ENCODE measurements around the gene LPO.

Gene LPO

GRCh38 chr17:58275417-58275816 lies 37.0 kb downstream of the LPO start:
- in situ Hi-C loops (cut with HindIII; ENCODE audit: low sequenced_read_pairs) = no loop called here

DNA sequence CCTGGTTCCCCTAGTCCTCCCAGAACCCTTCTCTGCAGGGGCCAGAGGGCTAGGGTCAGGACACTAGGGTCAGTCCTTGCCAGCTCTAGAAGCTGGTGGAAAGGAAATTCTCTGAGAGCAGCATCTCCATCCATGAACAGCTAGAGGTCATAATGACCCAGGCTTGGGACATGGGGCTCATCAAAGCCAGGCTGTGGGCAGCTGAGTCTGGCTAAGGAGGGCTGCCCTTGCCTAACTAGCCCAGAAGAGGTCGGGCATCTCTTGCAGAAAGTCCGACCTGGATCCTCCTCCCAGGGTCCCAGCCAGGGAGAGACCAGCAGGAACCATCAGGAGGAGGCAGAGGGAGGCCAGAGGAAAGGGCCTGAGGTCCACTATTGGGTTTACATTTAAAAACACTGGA lies 38.0 kb downstream of the LPO start:
- in situ Hi-C loops (cut with HindIII; ENCODE audit: low sequenced_read_pairs) = no loop called here

DNA sequence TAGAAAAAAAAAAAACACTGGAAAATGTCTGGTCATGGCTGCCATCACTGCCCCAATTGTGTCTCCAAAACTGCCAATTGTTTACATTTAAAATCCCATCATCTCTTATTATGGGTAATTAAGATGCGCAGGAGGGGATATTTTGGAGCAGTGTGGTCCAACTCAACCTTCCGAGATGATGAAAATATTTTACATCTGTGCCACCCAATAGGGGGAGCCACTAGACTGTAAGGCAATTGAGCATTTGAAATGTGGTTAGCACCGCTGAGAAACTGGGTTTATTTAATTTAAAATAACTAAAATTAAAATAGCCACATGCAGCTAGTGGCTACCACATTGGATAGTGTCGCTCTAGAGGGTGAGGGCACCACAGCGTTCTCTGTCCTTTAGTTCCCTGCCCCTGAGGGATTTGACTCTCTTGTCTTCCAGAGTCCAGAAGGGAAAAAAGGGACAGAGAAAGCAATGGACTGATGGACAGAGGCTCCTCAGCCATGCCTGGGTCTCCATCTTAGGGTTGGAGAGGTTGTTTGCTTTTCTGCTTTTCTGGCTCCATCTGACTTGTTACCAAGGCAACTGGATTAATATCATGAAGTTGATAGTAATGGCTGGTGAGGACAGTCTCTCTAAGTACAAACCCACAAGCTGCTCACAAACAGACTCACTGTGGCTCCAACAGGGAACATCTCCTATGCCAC lies 38.9 kb downstream of the LPO start:
- in situ Hi-C loops (cut with HindIII; ENCODE audit: low sequenced_read_pairs) = no loop called here

GRCh38 chr17:58277802-58278595 lies 39.6 kb downstream of the LPO start:
- in situ Hi-C loops (cut with HindIII; ENCODE audit: low sequenced_read_pairs) = no loop called here

DNA sequence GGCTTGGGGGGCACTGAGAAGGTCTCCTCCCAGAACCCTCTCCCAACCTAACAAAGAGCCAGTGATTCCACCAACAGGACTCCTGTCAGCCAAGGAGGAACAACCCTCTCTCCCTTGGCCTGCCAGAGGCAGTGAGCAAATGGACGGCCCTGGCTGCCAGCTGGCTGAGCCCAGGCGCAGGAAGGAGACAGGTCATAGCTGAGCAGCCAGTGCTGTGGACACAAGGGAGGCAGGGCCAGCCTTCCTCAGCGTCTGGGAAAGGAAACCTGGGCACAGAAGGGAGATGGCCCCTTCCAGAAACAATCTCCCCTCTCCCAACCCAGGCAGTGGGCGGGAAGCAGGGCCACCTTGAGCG lies 40.3 kb downstream of the LPO start:
- in situ Hi-C loops (cut with HindIII; ENCODE audit: low sequenced_read_pairs) = no loop called here

- in situ Hi-C loops (cut with HindIII; ENCODE audit: low sequenced_read_pairs) = no loop called here
These were observed 40.8 kb downstream of the LPO start for GRCh38 chr17:58279016-58279711.

DNA sequence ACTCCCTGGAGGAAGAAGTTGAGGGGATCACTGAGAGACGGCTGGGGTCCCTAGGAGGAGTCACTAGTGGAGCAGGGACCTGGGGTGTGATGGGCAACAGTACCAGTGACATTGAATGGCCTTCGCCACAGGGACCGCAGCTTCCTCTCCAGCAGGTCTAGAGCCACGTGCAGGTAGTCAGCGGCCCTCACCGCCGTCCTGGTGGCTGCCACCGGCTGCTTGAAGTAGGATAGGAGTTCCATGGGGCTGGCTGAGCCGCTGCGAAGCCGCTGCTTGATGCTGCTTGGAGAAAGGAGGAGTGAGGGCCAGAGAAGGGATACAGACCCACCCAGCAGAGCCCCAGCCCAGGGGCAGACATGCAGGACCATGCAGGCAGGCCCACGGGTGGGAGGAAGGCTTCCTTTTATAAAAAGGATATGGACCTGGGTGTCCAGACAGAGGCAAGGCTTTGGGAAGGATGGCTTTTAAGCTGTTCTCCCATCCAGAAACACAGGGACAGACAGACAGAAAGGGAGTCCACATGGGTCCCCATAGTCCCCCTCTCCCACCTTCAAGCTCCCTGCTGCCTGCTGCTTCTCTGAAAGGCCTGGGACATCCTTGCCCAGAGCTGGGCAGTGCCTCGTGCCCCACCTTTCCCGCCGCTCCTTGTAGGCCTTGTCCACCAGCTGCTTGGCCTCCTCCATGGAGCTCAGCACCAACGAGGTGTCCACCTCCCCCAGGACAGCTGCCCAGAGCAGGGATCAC lies 41.5 kb downstream of the LPO start:
- in situ Hi-C loops (cut with HindIII; ENCODE audit: low sequenced_read_pairs) = no loop called here

- in situ Hi-C loops (cut with HindIII; ENCODE audit: low sequenced_read_pairs) = no loop called here
These were observed 42.3 kb downstream of the LPO start, which contains the start of gene MPO for GRCh38 chr17:58280480-58281217. TSS of gene MPO (minus strand) at chr17:58280935. CDS start at chr17:58280758, 177 bp downstream.

GRCh38 chr17:58281511-58282011 lies 43.2 kb downstream of the LPO start:
- in situ Hi-C loops (cut with HindIII; ENCODE audit: low sequenced_read_pairs) = no loop called here

DNA sequence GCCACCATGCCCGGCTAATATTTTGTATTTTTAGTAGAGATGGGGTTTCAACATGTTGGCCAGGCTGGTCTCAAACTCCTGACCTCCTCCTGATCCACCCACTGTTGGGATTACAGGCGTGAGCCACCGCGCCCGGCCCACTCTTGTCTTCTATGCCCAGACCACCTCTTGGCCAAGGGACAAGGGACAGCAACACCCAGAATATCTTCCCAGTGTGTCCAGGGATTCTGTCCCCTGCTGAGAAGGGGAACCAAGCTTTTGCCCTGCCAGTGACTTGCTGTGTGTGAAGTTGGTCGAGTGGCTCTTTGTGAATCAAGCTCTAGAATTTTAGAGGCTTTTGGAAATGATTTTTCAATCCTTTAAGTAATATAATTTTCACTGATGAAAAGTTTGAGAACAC lies 44.1 kb downstream of the LPO start:
- in situ Hi-C loops (cut with HindIII; ENCODE audit: low sequenced_read_pairs) = no loop called here

GRCh38 chr17:58283674-58284612 lies 45.6 kb downstream of the LPO start:
- in situ Hi-C loops (cut with HindIII; ENCODE audit: low sequenced_read_pairs) = no loop called here

- in situ Hi-C loops (cut with HindIII; ENCODE audit: low sequenced_read_pairs) = loop anchor here (5.0 kb wide), 2 partner anchors 33 to 97 kb away; no protein-coding TSS in a partner anchor
These were observed 46.4 kb downstream of the LPO start for GRCh38 chr17:58284613-58285421.

DNA sequence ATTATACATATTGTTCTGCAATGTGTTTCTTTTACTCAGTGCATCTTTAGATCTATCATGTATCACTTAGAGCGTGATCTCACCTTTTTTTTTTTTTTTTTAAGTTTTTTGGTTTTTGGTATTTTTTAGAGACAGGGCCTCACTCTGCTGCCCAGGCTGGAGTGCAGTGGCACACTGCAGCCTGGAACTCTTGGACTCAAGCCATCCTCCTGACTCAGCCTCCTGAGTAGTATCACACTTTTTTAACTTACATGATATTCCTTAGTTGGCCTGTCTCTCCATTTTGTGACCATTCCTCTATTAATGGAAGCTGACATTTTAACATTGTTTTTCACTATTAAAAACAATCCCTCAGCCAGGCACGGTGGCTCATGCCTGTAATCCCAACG lies 47.0 kb downstream of the LPO start:
- in situ Hi-C loops (cut with HindIII; ENCODE audit: low sequenced_read_pairs) = loop anchor here (5.0 kb wide), 2 partner anchors 33 to 97 kb away; no protein-coding TSS in a partner anchor

GRCh38 chr17:58289869-58290268 lies 51.5 kb downstream of the LPO start:
- in situ Hi-C loops (cut with HindIII; ENCODE audit: low sequenced_read_pairs) = loop anchor here (5.0 kb wide), 2 partner anchors 38 to 92 kb away; no protein-coding TSS in a partner anchor

DNA sequence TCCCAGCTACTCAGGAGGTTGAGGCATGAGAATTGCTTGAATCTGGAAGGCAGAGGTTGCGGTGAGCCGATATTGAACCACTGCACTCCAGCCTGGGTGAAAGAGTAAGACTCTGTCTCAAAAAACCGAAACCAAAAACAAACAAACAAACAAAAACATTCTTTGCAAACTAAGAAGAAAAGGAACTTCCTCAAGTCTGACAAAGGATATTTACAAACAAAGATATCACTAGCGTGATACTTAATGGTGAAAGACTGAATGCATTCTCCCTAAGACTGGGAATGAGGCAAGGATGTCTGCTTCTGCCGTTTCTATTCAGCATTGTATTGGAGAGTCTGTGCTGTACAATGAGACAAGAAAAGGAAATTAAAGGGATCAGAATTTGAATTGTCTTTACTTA lies 52.9 kb downstream of the LPO start:
- in situ Hi-C loops (cut with HindIII; ENCODE audit: low sequenced_read_pairs) = no loop called here

DNA sequence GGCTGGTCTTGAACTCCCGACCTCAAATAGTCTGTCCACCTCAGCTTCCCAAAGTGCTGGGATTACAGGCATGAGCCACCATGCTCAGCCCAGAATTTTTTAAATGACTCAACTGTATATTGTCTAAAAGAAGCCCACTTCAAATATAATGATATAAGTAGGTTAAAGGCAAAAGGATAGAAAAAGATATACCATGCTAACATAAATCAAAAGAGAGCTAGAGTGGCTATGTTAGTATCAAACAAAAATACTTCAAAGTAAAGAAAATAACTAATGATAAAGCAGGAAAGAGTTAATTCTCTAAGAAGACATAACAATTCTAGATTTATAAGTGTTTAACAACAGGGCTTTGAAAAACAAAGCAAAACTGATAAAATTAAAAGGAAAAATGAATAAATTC lies 55.6 kb downstream of the LPO start:
- in situ Hi-C loops (cut with HindIII; ENCODE audit: low sequenced_read_pairs) = no loop called here

GRCh38 chr17:58300336-58300735 lies 62.0 kb downstream of the LPO start:
- in situ Hi-C loops (cut with HindIII; ENCODE audit: low sequenced_read_pairs) = no loop called here

- in situ Hi-C loops (cut with HindIII; ENCODE audit: low sequenced_read_pairs) = no loop called here
These were observed 63.2 kb downstream of the LPO start for GRCh38 chr17:58301504-58302150.
